CD4-positive, alpha-beta T cell treated with Interleukin-17A for 4 hours (primary cell): ENCODE results near the gene PPIG.
"Not testable (repeated sequence)": the region's sequence is repeated elsewhere in the genome, so short reads cannot be mapped to it uniquely, and the experiment has no call there.

Source experiments
- DNase-seq: peaks from one replicate; pipeline ENCODE4 v3.0.0-alpha.2; 2020; ENCODE audit warnings: mixed read lengths

Gene PPIG

GRCh38 chr2:169584005-169584877 lies at the start of gene PPIG:
Gene PPIG, plus strand, starts transcription at chr2:169584351. Its CDS starts 19,691 bp downstream, at chr2:169604042.
- peak; percentile 90 for DNase-seq

- not testable (repeated sequence) for DNase-seq
These were observed 44.7 kb upstream of the PPIG start for GRCh38 chr2:169539460-169539859.

GRCh38 chr2:169540146-169540545 lies 44.0 kb upstream of the PPIG start:
- no peak for DNase-seq

GRCh38 chr2:169542433-169542832 lies 41.7 kb upstream of the PPIG start:
- no peak for DNase-seq

GRCh38 chr2:169546756-169547155 lies 37.4 kb upstream of the PPIG start:
- no peak for DNase-seq

GRCh38 chr2:169561364-169561763 lies 22.8 kb upstream of the PPIG start:
- no peak for DNase-seq

- not testable (repeated sequence) for DNase-seq
These were observed 22.1 kb upstream of the PPIG start for GRCh38 chr2:169562084-169562483.

GRCh38 chr2:169562519-169562918 lies 21.6 kb upstream of the PPIG start:
- DNase-seq = no peak

- DNase-seq = no peak
These were observed 18.5 kb upstream of the PPIG start for GRCh38 chr2:169565686-169566085.

GRCh38 chr2:169569948-169570347 lies 14.2 kb upstream of the PPIG start:
- DNase-seq = no peak

GRCh38 chr2:169570752-169571151 lies 13.4 kb upstream of the PPIG start:
- DNase-seq = not testable (repeated sequence)

GRCh38 chr2:169571571-169571970 lies 12.6 kb upstream of the PPIG start:
- DNase-seq = no peak

GRCh38 chr2:169572189-169572588 lies 12.0 kb upstream of the PPIG start:
- no peak for DNase-seq

GRCh38 chr2:169572821-169573159 lies 11.4 kb upstream of the PPIG start:
- DNase-seq = no peak

- DNase-seq = peak; percentile 88
These were observed 10.8 kb upstream of the PPIG start, which contains the start of gene FASTKD1 for GRCh38 chr2:169573160-169573973. Gene FASTKD1, minus strand, starts transcription at chr2:169573865. Its CDS starts 1,836 bp downstream, at chr2:169572029.

- DNase-seq = no peak
These were observed 10.2 kb upstream of the PPIG start for GRCh38 chr2:169573974-169574299.

- not testable (repeated sequence) for DNase-seq
These were observed 9.6 kb upstream of the PPIG start for GRCh38 chr2:169574539-169574938.

GRCh38 chr2:169575264-169575663 lies 8.9 kb upstream of the PPIG start:
- DNase-seq = not testable (repeated sequence)

GRCh38 chr2:169579044-169579443 lies 5.1 kb upstream of the PPIG start:
- DNase-seq = no peak

- not testable (repeated sequence) for DNase-seq
These were observed 1.4 kb upstream of the PPIG start for GRCh38 chr2:169582552-169583266.

- no peak for DNase-seq
These were observed 633 bp upstream of the PPIG start for GRCh38 chr2:169583518-169583917.

- no peak for DNase-seq
These were observed 1.5 kb downstream of the PPIG start for GRCh38 chr2:169585673-169586072.

GRCh38 chr2:169590804-169591203 lies 6.7 kb downstream of the PPIG start:
- DNase-seq = no peak
